NCI-H345 treated with DMSO at 0.1 percent for 48 hours (cell line): Measurements from ENCODE around the gene BCL2L13.
"Not testable (repeated sequence)": the region's sequence is repeated elsewhere in the genome, so short reads cannot be mapped to it uniquely, and the experiment has no call there.

Source experiments
- DNase-seq: peaks from one replicate; lab custom pipeline; 2025; ENCODE audit not compliant: unreplicated experiment; lab: John Stamatoyannopoulos, UW

Gene BCL2L13

DNA sequence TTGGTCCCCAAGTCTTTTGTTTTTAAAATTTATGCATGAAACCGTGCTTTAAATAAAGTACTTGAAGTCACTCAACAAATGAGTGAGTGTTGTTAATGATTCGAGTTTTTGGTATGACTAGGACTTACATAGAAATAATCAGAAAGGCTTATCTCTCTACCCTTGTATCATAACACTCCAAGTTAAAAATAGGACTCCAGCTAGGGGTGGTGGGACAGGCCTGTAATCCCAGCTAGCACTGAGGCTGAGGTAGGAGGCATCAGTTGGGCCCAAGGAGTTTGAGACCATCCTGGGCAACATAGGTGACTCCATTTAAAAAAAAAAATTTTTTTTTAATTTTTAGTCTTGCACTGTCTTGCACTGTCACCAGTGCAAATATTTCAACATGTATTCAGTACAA is 55.6 kb downstream of the BCL2L13 start:
- DNase-seq: no peak

DNA sequence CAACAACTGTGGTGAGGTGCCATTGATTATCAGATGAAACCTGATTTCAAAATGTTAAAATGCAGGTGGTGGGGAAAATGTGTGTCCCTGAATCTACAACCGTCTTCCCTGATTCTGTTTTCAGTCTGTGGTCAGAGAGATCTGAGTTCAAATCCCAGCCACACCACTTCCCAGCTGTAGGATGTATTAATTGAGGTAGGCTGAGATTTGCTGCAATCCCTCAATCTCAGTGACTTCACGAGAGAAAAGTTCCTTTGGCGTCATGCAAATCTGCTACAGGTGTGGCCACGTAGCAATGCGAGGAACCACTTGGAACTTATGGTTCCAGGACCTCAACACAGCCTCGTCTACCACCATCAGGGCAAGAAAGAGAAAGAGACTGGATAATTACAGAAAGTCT is 56.2 kb downstream of the BCL2L13 start:
- no peak for DNase-seq

DNA sequence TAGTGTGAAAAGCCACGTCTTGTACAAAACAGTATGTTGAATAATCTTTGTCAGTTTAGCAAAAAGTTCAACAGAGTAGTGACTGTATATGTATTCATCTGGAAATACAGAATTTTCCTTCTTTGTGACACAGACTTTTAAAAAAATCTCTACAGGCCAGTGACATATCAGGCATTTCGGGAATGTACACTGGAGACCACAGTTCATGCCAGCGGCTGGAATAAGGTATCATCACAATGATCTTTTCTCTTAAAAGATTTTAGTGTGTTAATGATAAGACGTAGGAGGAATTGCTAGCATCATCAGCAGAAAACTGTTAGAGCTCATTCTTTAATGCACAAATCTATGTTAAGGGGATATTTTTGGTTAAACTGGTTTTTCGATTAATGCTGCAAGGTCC is 57.4 kb downstream of the BCL2L13 start:
- DNase-seq: no peak

DNA sequence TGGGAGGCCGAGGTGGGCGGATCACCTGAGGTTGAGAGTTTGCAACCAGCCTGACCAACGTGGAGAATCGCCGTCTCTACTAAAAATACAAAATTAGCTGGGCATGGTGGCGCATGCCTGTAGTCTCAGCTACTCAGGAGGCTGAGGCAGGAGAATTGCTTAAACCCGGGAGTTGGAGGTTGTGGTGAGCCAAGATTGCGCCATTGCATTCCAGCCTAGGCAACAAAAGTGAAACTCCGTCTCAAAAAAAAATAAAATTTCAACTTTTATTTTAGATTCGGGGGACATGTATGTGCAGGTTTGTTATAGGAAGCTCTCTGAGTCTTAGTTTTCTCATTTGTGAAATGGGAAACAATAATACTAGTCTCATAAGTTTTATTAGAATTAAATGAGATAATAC is 58.6 kb downstream of the BCL2L13 start:
- not testable (repeated sequence) for DNase-seq

DNA sequence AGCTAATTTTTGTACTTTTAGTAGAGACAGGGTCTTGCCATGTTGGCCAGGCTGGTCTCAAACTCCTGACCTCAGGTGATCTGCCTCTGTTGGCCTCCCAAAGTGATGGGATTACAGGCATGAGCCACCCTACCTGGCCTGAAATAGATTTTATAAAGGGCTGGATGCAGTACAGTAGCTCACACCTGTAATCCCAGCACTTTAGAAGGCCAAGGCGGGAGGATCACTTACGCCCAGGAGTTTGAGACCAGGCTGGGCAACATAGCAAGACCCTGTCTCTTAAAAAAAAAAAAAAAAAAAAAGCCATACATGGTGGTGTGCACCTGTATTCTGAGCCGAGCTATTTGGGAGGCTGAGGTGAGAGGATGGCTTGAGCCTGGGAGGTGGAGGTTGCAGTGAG is 59.7 kb downstream of the BCL2L13 start:
- DNase-seq: not testable (repeated sequence)

GRCh38 chr22:17698948-17699347 is 60.4 kb downstream of the BCL2L13 start:
- no peak for DNase-seq

GRCh38 chr22:17699696-17700340 is 61.3 kb downstream of the BCL2L13 start:
- no peak for DNase-seq

DNA sequence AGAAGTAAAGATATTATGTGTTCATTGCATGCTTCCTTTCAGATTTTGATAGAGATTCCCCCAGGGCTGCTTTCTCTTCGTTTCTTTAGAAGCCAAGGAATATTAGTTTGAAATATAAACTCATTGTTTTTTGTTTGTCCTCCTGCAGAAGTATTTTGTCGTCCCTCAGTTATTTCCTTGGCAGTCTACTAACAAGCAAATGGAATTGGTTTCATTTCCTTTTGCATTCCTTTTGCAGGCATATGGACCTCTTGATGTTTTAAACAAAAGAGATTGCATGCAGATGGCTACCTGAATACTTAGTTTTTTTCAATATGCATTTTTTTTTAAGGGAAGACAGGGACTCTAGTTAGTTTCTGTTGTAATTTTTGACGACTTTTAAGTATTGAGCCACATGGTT is 62.2 kb downstream of the BCL2L13 start:
- no peak for DNase-seq

GRCh38 chr22:17703811-17704210 is 65.3 kb downstream of the BCL2L13 start:
- no peak for DNase-seq

GRCh38 chr22:17705546-17705945 is 67.0 kb downstream of the BCL2L13 start:
- no peak for DNase-seq

DNA sequence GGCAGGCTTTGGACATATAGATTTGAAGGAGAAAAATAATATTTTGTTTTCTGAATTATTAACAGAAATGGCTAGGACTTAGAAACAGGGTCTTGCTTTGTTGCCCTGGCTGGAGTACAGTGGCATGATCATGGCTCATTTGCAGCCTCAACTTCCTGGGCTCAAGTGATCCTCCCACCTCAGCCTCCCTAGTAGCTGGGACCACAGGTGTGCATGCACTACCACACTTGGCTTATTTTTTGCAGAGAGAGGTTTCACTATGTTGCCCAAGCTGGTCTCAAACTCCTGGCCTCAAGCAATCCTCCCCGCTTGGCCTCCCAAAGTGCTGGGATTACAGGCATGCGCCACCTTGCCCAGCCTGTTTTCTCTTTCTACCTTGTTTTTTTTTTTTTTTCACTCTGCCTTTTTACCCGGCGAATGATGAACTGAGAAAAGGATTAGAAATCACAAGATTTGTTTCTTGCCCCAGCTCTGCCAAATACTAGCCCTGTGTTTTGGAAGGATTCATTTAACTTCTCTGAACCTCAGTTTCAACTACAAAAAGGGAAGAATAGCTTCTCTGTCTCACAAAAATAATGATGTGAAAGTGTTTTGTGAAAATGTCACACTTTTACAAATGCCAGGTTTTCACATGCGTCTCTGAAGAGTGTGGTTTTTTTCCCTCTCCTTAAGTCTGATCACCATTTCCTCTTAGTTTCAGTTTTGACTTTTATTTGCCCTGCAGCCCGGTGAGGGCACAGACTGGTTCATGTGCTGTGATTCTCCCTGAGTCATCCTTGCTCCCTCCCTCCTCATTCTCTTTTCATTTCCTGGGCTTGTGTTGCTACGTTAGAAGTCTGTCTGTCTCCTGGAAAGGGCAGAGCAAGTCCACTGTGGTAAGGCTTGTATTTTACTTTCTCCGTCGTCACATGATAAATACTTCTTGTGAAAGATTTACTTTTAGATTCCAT is 67.7 kb downstream of the BCL2L13 start:
- no peak for DNase-seq

GRCh38 chr22:17706947-17707346 is 68.4 kb downstream of the BCL2L13 start:
- DNase-seq: no peak

GRCh38 chr22:17707526-17707925 is 69.0 kb downstream of the BCL2L13 start:
- no peak for DNase-seq

- DNase-seq: no peak
These were observed 71.5 kb downstream of the BCL2L13 start for GRCh38 chr22:17710023-17710422.

DNA sequence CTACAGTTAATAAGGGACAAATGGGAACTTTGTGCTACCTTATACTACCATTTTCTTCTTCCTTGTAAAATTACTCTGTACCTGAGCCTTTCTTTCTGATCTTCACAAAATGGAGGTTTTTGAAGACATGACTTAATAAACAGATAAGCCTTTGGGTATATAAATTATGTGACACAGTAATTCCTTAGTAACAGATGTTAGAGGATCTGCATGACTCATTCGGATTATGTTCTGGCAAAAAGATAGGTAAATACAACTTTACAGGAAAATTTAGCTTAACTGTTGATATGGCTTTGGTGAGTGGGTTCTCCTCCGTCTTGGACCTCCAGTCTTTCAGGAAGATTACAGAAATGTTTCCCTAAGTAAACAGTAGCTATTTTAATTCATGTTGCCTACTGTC is 73.9 kb downstream of the BCL2L13 start:
- DNase-seq: no peak

GRCh38 chr22:17716529-17716928 is 78.0 kb downstream of the BCL2L13 start:
- no peak for DNase-seq

- DNase-seq: no peak
These were observed 79.2 kb downstream of the BCL2L13 start for GRCh38 chr22:17717708-17718107.

DNA sequence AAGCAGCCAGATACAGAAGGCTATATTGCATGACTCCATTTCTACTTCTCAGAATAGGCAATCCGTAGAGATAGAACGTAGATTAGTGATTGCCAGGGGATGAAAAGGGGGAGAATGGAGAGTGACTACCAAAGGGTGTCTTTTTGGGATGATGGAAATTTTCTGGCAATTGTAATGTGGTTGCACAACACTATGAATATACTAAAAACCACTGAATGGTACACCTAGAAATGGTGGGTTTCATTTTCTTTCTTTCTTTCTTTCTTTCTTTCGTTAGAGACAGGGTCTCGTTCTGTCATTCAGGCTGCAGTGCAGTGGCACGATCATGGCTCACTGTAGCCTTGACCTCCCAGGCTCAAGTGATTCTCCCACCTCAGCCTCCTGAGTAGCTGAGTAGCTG is 81.4 kb downstream of the BCL2L13 start:
- DNase-seq: no peak

DNA sequence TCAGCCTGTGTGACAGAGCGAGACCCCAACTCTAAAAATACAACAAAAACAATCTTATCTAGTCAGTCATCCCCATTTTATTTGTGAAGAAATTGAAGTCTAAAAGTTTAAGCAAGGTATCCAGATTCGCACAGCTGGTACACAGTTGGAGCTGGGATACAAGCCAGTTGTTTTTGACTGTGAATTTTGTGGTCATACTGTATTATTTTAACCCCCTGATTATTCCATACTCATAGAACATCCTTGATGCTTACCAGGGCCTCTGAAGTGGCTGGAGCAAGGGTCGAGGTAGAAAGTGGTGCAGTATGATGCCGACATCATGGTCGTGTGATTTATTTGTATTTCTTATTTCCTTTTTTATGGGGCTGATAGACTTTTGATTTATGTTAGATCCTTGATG is 85.7 kb downstream of the BCL2L13 start:
- DNase-seq: no peak

DNA sequence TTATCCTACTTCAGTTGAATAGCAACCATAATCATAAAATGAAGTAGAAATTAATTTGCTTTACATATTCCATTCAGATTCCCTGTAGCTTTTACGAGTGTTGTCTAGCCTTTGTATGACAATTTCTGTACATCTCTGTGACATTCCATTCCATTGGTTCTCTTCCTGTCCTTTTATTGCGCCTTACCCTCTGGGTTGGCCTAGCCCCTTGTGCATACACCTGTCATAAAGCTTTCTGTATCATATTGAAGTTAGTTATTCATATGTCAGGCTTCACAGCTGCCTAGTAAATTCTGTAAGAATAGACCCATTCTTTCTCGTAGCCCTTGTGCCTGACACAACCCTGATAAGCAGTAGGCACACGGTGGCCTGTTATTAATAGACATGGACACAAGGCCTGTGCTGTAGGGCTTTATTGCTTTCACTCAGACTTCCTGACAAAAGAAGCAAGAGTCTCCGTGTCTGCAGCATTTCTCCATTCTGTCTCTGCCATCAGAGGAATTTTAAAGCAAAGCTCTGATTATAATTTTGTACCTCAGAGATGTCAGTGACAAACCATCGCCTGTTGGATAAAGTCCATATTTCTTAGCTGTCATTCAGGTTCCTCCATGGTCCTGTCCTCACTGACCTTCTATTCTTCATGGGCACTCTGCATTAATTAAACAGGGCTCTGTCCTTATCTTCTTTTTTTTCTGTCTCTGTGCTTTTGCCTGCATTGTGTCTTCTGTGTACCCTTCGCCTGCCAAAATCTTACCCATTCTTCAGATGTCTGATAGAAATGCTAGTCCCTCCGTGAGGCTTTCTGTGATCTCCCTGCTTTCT is 86.3 kb downstream of the BCL2L13 start:
- no peak for DNase-seq

DNA sequence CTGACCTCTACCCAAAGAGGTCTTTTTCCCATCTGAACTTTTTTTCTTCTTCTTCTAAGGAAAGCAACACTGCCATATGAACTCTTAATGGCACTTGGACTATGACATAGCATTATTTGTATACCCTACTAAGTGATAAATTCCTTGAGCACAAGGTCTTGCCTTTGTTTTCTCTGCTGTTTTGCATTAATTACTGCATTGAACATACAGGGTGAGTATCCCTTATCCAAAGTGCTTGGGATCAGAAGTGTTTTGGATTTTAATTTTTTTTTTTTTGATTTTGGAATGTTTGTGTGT is 86.9 kb downstream of the BCL2L13 start:
- no peak for DNase-seq
